A673 (cell line): ENCODE data around the gene TET3.

Experiments
- EZH2 ChIP-seq: fragments of 200-600 bp; sonication (generic); IDR thresholded peaks from 2 replicates; pipeline ENCODE4 v1.6.1; 2017; ENCODE audit warnings: borderline replicate concordance, low read depth, mild to moderate bottlenecking, mixed read lengths, antibody characterized with exemption, low read length; ENCODE audit not compliant: poor library complexity, severe bottlenecking
- TF ChIP-seq, protein P1 (sequence below): fragments of 300-800, 200-600 bp; sonication (generic); conservative IDR thresholded peaks from 2 replicates; pipeline ENCODE4 v1.5.1; 2017; ENCODE audit warnings: low read depth, mild to moderate bottlenecking, antibody characterized with exemption, low read length, moderate library complexity, mixed read lengths

DNA sequence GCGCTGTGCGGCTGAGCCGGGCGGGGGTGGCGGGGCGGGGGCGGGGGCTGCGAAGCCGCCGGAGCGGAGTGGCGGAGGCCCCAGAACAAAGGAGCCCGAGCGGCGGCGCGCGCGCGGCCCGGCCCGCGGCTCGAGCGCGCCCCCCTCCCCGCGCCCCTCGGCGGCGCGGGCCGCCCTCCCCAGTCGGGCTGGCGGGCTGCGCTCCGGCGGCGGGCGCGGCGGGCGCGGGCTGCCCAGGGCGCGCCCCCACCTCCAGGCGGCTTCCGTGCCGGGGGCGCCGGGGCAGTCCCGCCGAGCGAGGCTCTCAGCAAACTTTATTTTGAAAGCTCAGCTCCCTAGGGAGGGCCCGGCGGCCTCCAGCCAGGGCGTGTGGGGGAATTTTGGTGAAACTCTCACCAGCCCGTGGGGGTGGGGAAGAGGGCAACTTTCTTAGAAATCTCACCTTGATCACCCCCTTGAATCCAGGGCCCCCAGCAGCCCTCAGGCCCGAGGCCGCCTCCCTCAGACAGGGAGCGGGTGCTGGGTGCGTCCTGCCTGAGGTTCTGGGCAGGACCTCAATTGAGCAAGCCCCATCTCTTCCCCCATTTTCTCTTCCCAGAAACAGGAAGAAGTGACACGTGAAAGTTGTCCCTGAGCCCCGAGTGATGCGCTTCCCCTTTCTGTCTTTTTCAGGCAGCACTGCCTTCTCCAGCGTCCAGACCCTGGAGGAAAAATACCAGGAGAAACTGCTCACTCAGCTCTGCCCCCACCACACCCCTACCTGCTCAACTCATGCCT is 786 bp downstream of the TET3 start:
- no peak for TF ChIP-seq EZH2
- TF ChIP-seq, protein P1, sequence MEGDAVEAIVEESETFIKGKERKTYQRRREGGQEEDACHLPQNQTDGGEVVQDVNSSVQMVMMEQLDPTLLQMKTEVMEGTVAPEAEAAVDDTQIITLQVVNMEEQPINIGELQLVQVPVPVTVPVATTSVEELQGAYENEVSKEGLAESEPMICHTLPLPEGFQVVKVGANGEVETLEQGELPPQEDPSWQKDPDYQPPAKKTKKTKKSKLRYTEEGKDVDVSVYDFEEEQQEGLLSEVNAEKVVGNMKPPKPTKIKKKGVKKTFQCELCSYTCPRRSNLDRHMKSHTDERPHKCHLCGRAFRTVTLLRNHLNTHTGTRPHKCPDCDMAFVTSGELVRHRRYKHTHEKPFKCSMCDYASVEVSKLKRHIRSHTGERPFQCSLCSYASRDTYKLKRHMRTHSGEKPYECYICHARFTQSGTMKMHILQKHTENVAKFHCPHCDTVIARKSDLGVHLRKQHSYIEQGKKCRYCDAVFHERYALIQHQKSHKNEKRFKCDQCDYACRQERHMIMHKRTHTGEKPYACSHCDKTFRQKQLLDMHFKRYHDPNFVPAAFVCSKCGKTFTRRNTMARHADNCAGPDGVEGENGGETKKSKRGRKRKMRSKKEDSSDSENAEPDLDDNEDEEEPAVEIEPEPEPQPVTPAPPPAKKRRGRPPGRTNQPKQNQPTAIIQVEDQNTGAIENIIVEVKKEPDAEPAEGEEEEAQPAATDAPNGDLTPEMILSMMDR, result no peak
